HG03103 (cell line): ENCODE data around the gene GSE1.

ENCODE experiments used
- ATAC-seq: cut with Tn5 transposase; IDR thresholded peaks from one replicate; pipeline ENCODE4 v1.9.1; 2021; ENCODE audit warnings: low read depth; ENCODE audit not compliant: unreplicated experiment

GSE1 gene

DNA sequence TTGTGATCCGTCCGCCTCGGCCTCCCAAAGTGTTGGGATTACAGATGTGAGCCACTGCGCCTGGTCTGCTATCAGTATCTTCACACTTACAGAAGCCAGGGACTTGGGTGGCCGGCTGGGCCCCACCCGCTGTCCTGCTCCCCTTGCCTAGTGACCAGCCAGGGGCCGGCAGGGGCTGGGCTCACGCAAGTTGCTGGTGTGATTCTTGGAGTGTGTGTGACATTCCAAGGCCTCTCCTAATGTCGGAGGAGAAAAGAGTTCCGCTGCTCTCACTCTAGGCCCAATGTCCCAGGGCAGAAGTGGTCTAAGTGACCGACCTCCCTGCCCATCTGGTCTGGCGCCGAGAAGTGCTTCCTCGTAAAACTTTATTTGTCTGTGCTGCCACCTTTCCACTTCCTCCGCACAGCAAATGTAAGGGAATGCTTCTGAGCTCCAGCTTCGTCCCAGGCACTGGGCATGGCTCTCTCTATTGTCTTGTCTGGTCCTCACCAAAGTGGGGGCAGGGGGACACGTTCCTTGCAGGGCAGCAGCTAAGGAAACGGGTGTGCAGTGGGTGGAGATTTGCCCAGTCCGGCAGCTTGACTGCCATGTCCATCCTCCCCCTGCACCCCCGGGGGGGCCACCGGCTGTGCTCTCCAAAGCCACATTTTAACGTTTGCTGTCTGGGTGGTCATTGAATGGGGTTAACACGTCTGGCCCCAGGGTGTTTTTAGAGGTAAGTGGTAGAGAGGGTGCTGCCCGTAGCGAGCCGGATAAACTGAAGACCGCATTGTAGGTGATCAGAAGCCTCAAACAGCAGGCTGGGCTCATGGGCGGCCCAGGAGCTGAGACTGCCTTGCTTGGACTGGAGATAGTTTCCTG lies 7.8 kb upstream of the GSE1 start:
- no peak for ATAC-seq

- no peak for ATAC-seq
These were observed 6.9 kb upstream of the GSE1 start for GRCh38 chr16:85605912-85606841.

- no peak for ATAC-seq
These were observed 6.2 kb upstream of the GSE1 start for GRCh38 chr16:85606904-85607303.

- ATAC-seq, result no peak
These were observed 5.8 kb upstream of the GSE1 start for GRCh38 chr16:85607321-85607765.

DNA sequence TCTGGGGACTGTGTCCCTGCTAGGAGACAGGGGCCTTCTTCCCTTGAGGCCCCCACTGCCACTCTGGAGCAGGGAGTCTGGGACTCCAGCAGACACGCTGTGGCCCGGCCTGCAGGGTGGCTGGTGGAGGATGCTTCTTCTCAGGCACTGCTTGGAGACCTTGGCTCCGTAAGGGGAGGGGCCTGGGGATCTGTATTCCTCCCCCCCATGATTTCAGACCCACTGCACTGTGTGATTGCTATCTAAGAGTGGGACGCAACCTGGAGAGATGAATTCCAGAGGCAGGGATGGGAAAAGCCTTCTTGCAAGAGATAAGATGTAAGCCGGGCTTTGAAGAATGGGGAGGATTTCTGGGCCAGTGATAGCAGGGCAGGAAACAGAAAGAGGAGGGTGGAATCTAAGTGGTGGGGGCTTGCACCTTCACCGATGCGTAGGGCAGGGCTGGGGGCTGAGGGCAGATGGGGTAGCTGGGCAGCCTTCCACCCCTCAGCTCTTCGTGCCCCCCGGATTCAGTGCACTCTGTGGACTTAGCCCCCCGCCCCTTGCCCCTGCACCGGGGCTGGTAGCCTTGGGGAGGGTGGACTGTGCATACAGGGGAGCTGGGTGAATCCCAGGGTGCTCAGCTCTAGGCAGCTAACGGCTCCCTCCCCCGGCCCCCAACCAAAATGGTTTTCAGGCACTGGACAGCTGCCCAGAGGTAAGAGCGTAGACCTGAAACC lies 5.2 kb upstream of the GSE1 start:
- no peak for ATAC-seq

DNA sequence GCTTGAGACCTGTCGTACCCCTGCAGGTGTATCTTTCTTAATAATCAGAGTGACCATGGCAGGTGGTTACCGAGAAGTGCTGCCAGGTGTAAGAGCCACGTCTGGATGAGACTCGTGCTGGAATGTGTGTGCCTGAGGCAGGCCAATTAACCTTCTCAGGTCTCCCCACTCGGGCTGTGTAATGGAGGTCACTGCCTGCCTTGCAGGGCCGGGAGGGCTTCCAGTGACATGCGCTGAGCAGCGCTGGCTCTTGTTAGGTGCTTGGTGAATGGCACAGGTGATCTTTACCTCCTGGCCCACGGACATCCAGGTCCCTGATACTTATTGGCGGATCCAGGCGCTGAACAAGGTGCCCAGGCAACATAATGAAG lies 4.6 kb upstream of the GSE1 start:
- no peak for ATAC-seq

GRCh38 chr16:85608887-85609286 lies 4.2 kb upstream of the GSE1 start:
- ATAC-seq, result no peak

DNA sequence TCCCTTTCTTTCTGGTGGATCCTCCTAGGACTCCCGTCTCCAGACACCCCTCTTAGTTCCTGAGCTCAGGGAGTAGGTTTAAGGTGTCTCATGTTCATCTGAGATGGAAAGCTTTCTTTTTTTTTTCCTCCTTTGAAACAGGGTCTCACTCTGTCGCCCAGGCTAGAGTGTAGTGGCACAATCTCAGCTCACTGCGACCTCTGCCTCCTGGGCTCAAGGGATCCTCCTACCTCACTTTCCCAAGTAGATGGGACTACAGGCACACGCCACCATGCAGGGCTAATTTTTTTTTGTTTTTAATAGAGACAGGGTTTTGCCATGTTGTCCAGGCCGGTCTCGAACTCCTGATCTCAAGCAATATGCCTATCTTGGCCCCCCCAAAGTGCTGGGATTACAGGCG lies 3.6 kb upstream of the GSE1 start:
- ATAC-seq, result no peak

DNA sequence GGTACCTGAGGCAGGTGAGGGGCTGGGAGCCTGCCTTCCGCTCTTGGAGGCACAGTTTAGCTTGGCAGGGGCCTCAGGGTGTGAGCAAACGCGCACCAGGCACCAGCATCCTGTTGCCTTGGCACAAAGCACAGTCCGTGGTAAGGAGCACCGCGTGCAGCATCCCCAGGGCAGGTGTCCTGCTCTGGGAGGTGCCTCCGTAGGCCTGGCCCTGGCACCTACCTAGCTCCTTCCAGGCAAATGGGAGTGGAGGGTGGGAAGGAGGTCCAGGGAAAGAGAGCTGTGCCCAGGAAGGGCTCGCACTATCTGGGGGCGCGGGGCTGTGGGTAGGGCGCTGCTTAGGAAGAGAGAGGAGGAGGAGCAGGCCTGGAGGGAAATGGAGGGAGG lies 3.1 kb upstream of the GSE1 start:
- ATAC-seq, result no peak

GRCh38 chr16:85610446-85611193 lies 2.5 kb upstream of the GSE1 start:
- ATAC-seq, result peak; percentile 28

DNA sequence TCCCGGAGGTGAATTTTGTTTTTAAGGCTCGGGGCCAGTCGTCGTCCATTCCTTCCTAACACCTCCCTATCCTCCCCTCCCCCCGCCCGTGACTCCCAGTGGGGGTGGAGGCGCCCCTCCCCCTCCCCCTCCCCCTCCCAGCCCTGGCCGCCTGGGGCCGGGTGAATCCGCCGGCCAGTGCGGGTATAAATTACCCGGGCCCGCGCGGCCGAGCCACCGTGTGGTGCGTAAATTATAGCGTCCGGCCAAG lies 2.0 kb upstream of the GSE1 start:
- no peak for ATAC-seq

DNA sequence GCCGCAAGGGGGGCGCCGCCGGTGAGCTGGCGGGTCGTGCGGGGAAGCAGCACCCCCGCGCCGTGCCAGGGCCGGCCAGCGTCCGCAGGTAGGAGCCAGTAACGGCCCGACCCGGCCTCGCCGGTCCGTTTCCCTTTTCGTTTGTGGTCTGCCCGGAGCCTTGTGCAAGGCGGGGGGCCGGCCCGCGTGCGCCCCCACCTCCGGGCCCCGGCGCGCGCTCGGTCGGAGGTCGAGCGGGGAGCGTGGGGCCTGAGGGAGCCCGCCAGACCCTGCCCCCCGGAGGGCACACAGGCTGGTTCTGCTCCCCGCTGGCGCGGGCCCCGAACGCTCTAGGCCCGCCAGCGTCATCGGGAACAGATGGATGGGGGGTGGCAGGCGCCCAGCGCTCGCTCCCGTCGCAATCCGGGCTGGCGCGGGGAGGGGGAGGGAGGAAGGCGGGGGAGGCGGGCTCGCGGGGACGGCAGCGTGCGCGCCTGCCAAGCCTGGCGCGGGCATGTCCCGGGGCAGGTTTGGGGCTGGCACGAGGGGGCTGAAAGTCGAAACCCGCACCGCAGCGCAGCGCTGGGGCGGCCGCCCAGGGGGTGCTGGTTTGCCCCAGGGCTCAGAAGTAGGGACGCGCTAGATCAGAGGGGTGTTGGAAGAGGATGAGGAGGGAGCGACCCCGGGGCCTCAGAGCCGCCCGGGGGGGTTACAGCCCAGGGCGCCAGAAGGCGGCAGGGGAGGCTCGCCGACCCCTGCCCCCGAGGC lies 1.5 kb upstream of the GSE1 start:
- no peak for ATAC-seq

DNA sequence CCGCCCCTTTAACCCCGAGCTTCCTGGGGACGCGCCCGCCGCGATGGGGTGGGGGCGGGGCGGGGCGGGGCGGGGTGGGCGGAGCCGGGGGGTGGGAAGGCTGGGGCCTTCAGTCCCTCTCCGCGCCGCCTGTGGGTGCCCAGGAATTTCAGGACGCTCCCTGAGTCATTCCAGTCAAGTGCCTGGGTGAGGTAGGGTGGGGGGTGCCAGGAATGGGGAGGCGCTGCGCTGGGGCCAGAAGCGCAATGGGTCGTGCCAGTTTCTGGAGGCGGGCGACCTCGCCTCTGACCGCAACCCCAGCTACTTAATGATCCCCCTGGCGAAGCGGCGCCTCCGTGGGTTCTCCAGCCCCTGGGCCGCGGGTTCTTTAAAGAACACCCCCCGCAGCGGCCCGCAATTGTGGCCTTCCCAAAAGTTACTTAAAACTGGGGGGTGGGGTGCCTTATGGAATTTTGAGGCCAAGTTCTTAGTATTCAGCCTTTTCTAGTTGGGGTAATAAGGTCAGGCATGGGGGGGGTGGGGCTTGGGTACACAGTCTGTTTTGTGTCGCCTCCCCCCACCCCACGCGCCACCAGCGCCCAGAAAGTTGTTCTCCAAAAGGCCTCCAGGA lies 826 bp upstream of the GSE1 start:
- no peak for ATAC-seq

GRCh38 chr16:85613604-85614337 lies 649 bp downstream of the GSE1 start:
- no peak for ATAC-seq

- no peak for ATAC-seq
These were observed 1.4 kb downstream of the GSE1 start for GRCh38 chr16:85614338-85615013.

DNA sequence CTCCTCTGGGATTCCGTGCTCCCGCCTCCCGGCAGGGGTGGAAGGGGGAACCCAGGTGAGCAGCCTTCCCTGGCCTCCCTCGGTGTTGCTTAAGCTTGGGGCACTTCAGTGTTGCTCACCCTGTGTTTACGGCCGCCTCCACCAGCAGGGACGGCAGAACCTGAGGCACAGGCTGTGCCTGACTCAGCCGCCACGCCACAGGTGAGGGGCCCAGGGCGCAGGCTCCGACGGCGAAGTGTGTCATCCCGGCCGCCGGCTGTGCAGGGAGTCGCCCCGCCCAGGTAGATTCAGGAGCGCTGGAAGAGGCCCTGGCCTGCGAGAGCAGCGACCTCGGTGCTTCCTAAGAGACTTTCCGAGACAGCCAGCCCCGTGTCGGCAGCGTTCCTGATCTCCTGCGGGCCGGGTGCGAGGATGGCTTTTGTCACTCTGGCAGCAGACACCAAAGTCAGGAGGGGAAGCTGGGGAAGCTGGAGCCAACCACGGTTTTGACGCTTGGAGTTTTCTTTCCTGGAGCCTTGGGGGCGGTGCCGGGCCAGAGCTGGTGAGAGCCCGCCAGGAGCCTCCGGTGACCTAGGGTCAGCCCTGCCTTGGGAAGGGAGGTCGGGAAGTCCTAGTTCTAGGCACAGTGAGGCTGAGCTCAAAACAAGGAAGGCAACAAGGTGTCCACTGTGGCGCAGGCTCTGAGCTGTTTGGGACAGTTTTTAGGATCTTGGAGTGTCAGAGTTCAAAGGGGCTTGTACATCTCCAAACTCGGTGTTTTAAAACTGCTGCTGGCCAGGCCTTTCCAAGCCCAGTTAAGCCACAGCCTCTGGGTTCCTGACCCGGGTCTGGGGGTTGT lies 2.1 kb downstream of the GSE1 start:
- ATAC-seq, result no peak

- ATAC-seq, result peak; percentile 30
These were observed 2.9 kb downstream of the GSE1 start for GRCh38 chr16:85615852-85616606.
